Measurements from ENCODE around the gene ATP10B.
"Not testable (repeated sequence)": the region's sequence is repeated elsewhere in the genome, so short reads cannot be mapped to it uniquely, and the experiment has no call there.

The ATP10B gene

DNA sequence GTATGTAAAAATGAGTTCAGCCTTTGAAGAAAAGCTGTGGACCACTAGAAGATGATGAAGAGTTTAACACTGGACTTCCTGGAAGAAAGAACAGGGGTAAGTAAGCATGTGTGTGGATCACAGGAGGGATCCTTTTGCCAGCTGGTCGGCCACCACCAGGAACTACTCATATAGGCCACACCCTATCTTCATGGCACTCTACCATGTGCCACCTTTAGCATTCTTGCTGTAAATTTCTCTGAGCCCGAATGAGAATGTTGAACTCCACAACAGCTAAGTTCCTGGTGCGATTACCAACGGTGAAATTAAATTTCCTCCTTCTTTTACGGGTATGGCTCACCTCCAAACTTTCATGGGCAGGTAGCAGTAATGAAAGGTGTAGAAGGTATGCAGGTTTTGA is 102.3 kb downstream of the ATP10B start:
- FAIRE-seq = no peak

DNA sequence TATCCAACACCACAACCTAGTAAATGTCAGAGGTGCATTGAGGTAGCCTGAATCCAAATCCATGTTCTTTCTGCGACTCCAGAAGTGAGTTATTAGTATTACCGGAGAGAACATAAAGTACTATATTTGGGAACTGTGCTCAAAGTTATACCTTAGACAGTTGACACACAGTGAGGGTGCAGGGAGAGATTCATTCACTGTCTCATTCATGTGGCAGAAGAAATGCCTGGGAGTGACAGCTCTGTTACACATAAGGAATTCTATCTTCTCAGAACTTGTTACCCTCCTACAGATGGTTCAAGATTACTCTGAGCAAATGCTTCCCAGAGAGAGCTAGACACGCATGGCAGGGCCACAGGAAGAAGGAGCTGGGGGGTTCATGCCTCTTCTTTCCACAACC is 103.0 kb downstream of the ATP10B start:
- no peak for FAIRE-seq

DNA sequence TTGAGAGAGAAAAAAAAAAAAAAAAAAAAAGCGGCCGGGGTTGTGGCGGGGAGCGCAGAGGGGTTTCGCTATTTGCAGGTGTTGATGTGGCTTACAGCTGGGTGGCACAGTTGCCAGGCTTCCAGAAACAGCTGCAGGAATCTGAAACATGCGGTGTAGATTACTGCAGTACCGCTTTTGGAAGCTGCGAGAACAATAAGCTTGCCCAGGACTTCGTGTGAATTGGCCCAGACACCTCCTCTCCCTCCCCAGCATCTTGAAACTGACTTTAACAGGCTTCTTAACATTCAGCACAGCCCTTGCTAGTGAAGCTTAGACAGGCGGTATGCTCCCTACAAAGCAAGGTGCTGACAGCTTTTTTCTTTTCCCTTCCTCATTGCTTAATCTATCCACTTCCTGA is 104.0 kb downstream of the ATP10B start:
- no peak for FAIRE-seq

- FAIRE-seq = no peak
Observed at GRCh38 chr5:160747559-160747958, 104.5 kb downstream of the ATP10B start.

- no peak for FAIRE-seq
Observed at GRCh38 chr5:160744268-160745101, 107.5 kb downstream of the ATP10B start.

DNA sequence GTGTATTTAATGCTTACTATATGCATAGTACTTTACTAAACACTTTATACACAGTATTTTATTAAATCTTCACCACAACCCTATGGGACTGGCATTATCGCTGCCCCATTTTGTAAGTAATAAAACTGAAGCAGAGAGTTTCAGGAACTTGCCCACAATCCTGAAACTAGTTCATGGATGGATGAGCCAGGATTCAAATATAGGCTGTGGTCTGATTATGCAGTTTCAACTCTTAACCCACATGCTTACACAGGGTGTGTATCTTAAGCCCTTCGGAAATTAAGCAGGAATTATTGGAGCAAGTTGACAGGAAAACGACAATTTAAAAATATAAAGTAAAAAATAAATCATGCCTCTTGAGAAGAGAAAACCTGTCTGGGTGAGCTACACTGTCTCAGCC is 109.0 kb downstream of the ATP10B start:
- FAIRE-seq = no peak

DNA sequence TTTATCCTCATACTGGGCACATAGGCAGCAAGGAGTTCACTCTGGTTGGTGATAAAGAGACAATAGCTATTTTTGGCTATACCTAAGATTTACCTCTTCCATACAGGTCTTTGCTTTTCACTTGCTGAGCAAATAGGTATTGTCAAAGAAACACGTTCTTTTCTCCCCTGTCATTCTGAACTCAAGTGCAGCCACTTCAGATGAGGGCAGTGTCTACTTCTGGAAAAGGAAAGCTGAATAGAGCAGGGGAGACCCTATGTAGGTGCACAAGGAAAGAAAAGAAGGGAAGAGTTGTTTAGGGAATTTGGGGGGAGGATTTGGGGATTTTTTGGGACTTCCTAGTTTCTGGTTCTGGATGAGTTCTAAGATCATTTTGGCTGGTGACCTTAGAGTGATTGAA is 109.6 kb downstream of the ATP10B start:
- no peak for FAIRE-seq

DNA sequence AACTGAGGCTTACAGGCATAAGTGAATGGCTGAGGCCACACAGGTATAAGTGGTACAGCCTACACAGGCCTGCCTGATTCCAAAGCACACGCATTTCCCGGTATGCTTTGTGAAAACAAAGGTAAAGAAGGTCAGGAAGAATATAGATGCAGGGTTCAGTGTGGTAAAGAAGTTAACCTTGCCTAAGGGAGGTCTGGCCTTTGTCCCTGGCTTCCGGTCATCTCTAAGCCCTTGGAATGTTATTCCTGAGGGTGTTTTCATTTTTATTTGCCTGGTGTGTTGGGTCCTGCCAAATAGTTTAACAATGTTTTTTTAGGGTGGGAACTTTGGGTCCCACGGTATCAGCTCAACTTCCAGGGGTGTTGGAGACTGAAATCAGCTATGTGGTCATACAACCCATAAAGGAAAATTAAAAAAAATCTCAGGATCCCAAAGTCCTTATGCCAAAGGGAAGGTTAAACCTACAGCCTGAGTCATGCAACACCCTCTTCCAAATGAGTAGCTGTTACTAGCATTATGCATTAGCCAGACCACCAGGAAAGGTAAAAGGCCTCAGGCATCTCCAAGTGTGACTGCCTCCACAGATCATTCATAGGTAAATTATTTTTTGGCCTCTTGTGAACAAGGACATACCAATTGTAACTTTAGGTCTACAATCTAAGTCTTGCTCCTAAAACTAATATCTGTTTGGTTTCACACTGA is 124.6 kb downstream of the ATP10B start:
- FAIRE-seq = no peak

- no peak for FAIRE-seq
Observed at GRCh38 chr5:160726721-160727120, 125.3 kb downstream of the ATP10B start.

DNA sequence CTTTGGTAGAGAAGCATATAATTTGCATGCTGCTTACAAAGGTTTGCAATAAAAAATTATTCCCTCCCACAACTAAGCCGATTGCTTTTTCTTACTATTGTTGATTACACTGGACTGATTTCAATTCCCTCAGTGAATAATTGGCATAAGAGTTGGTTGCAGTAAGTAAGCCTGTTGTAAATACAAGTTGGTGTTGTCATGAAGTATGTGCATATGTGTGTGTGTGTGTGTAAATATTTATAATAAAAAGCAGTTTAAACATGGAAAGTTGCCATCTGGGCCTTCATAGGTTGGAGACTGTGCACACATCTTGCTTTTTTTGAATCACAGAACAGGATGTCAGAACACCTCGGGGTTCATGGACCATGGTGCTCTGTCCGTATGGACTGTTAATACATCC is 131.2 kb downstream of the ATP10B start:
- no peak for FAIRE-seq

DNA sequence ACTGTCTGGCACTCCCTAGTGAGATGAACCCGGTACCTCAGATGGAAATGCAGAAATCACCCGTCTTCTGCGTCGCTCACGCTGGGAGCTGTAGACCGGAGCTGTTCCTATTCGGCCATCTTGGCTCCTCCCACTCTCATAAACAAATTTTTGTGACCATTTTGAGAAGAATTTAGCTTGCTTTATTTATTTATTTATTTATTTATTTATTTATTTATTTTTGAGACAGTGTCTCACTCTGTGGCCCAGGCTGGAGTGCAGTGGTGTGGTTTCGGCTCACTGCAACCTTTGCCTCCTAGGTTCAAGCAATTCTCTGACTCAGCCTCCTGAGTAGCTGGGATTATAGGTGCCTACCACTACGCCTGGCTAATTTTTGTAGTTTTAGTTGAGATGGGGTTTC is 136.5 kb downstream of the ATP10B start:
- FAIRE-seq = not testable (repeated sequence)

DNA sequence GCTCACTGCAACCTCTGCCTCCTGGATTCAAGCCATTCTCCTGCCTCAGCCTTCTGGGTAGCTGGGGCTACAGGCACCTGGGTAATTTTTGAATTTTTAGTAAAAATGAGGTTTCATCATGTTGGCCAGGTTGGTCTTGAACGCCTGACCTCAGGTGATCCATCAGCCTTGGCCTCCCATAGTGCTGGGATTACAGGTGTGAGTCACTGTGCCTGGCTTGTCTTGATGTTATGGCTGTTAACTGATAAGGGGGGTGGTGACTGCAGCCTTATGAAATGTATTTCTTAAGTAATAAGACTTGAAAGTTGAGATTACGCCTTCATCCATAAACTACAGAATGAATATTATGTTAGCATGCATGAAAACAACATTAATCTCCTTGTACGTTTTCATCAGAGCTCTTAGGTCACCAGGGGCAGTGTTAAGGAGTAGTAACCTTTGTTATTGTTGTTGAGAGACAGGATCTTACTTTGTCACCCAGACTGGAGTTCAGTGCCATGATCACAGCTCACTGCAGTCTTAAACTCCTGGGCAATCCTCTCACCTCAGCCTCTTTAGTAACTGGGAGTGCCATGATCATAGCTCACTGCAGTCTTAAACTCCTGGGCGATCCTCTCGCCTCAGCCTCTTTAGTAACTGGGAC is 148.3 kb downstream of the ATP10B start:
- no peak for FAIRE-seq

DNA sequence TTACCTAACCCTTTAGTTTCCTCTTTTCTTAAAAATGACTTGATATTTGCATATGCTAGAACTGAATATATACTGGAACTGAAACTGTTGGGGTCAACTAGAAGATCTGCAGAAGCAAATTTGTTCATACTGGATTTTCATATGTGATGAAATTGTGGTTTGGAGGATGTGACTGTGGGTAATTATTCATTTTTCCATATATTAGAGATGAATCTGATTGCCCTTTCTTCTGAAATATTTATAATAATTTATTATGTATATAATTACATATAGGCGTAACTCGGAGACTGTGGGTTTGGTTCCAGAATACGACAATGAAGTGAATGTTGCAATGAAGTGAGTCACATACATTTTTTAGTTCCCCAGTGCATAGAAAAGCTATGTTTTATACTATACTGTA is 149.1 kb downstream of the ATP10B start:
- no peak for FAIRE-seq

DNA sequence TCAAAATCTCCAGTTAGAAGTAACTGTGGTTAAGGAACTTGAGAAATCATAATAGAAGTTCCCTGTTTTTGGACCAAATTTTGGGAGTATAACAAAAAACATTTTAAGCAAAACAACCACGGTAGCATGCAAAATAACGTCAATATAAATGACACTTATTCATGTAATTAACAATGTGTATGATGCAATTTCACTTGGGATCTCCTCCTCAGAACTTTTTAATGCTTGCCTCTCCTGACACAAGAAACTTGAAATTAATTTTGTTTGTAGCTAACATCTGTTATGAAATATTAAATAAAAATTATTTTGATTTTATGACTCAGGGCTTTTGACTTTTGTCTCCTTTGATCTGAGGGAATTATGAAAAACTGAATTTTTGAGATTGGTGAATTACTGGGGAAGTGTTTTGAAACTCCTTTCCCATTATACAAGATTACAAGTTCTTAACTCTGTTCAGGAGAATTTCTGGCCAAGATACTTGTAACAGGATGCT is 149.7 kb downstream of the ATP10B start:
- FAIRE-seq = peak; percentile 38

GRCh38 chr5:160701403-160701802 is 150.6 kb downstream of the ATP10B start:
- no peak for FAIRE-seq

- FAIRE-seq = peak; percentile 45
Observed at GRCh38 chr5:160699301-160699700, 152.7 kb downstream of the ATP10B start.

DNA sequence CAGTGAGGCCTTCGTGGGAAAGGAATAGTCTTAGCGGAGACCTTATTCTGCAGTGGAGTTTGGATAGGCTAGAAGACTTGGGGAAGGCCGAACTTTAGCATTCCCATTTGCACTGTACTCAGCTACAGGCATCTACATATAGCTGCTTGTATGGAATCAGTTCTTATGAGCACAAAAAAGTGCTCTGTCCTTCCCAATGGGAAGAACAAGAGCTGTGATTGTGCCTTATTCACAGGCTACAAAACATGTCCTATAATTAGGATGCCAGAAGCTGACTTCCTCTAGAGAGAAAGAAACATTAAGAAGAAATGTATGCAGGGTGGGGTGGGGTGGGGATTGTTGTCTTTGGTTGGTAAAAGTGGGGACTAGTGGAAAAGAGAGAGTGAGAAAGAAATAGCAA is 154.7 kb downstream of the ATP10B start:
- FAIRE-seq = no peak

GRCh38 chr5:160694896-160695295 is 157.1 kb downstream of the ATP10B start:
- FAIRE-seq = peak; percentile 82

- FAIRE-seq = no peak
Observed at GRCh38 chr5:160693831-160694465, 158.1 kb downstream of the ATP10B start.

- FAIRE-seq = peak; percentile 51
Observed at GRCh38 chr5:160692271-160692670, 159.7 kb downstream of the ATP10B start.

- no peak for FAIRE-seq
Observed at GRCh38 chr5:160685695-160686094, 166.3 kb downstream of the ATP10B start.

- FAIRE-seq = no peak
Observed at GRCh38 chr5:160685219-160685618, 166.8 kb downstream of the ATP10B start.

Data from colon (tissue), 2 donors.